ENCODE results near the gene GPR4.
A peak's percentile ranks its signal among the peaks of the same experiment; 100 is the strongest.

GPR4 gene

DNA sequence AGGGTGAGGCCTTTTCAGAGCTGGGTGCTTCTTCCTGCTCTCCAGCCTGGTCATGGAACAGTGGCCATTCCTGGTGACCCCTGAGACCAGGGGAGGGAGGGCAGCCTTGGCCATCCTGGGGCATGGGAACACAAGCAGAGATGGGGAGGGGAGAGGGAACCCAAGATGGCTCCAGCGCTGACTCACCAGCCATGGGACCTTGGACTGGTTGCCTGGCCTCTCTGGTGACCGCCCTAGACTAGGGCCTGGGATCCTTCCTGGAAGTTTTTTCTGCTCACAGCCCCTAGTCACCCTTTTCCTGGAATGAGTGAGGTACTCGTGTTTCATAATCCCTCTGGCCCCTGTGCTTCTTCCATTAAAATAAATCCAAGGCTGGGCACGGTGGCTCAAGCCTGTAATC lies 14.1 kb downstream of the GPR4 start:
- DNase-seq: no peak

DNA sequence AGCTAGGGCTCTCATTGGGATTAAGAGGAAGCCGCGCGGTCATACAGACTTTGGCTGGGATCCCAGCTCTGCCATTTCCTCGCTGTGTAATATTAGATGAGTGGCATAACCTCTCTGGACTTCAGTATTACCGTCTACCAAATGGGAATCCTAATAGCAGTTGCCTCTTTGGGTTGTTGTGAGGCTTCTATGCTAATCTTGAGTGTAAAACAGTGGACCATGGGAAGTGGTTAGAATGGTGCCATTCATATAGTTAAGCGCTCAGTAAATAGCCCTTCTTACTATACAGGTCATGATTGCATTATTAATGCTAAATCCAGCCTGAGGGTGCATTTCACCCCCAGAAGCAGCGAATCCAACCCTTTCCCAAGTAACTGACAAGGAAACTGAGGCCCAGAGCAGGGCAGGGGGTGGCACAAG lies 16.8 kb downstream of the GPR4 start:
- no peak for DNase-seq

DNA sequence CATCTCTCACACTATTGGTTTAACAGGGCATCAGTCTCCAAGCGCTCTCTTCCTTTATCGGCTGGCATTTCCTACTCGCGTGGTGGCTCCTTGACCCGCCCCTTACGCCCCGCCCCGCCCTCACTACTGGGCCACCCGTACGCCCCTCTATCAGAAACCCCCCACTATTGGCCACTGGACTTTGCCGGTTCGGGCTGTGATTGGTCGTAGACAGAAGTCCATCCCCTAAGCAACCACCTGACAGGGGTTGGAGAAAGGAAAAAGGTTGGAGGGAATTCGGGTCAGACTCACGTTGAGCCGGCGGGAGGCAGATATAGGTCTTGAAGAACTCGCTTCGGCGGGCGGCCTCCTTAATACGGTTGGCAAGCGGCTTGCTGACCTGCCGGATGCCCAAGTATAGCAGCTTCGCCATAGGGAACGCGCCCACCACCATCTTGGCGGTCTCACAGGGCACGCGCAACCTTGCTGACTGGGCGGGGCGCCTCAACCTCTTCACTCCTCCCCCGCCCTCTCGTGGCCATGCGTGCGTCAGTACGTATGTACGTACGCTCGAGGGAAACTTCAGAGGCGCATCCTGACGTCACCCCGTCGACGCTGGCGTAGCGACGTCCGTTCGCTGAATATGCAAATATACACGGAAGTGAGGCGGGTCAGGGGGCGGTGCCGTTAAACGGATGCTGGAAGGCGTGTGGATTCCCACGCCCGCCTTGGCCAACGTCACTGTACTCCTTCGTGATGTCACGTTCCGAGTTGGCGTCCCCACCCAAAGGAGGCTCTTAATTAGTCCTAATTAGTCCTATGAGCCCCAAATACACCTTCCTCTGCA lies 17.5 kb downstream of the GPR4 start, which contains the start of gene OPA3:
Gene OPA3 (minus strand): TSS at position 471 of the 826 bp plus-strand sequence. CDS start 38 bp downstream, at position 433.
- DNase-seq: peak; percentile 99

DNA sequence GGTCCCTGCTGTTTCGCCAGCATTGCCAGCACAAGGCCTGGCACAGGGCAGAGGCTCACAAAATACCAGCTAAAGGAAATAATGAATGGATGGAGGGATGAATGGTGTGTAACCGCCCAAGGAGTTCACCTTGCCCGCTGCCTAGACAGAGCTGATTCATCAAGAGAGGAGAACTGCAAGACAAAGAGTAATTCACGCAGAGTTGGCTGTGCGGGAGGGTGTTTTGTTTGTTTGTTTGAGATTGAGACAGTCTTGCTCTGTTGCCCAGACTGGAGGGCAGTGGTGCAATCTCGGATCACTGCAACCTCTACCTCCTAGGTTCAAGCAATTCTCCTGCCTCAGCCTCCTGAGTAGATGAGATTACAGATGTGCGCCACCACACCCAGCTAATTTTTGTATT lies 20.4 kb downstream of the GPR4 start:
- no peak for DNase-seq

DNA sequence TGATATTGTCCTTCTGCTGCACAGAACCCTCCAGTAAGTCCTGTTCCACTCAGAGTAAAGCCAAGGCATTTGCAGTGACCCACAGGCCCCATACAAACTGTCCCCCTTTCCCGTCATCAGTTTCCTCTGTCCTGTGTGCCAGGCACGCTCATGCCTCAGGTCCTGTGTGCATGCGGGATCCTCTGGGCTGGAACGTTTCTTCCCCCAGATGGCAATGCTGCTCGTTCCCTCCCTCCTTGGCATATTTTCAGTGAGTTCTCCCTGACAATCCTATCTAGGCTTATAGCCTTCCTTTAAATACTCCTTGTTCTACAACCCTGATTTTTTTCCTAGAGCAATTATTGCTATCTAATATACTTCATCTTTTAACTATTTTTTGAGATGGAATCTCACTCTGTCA lies 23.2 kb downstream of the GPR4 start:
- DNase-seq: no peak

DNA sequence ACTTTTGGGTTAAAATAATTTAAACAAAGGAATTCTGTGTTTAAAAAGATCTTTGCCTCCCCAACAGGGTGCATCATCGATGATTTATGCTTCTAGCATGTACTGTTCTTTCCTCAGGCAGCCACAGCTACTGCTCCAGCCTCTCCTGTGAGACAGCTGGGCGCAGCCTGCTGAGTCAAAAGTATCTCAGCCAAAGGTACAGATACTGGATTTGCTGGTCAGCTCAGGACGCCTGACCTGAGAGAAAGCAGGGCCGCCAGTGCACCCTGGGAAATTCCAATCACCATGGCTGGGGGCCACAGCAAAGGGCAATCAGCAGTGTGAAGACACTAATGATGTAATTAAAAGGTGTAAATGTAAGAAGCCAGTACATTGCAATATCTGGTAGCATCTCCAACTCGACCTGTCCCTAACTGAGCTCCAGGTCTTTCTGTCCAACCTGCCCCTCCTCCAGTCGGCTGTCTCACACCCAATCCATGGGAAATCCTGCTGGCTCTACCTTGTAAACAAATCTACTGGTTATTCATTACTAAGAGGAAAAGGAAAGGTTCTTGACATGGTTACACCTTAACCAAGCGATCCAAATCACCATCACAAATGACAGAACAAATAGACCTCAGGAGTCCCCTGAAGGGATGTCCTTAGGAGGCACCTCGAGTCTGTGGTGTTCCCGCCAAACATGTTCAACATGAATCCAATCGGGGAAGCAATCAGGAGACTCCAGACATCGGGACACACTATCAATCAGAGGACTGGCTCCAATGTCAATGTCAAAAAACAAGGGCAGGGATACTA lies 24.7 kb downstream of the GPR4 start:
- DNase-seq: no peak

DNA sequence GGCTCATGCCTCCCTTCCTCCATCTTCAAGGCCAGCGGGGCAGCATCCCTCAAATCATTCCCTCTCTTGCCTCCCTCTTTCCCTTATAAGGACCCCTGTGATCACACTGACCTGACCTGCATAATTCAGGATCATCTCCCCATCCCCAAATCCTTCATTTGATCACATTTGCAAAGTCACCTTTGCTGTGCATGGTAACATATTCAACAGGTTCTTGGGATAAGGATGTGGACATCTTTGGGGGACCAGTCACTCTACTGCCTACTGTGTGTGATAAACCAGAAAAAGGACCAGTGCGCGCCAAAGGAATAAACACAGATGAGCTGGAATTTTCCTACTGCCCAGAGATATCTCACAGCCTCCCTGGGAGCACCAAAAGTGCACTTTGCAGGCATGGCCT lies 25.3 kb downstream of the GPR4 start:
- DNase-seq: no peak

DNA sequence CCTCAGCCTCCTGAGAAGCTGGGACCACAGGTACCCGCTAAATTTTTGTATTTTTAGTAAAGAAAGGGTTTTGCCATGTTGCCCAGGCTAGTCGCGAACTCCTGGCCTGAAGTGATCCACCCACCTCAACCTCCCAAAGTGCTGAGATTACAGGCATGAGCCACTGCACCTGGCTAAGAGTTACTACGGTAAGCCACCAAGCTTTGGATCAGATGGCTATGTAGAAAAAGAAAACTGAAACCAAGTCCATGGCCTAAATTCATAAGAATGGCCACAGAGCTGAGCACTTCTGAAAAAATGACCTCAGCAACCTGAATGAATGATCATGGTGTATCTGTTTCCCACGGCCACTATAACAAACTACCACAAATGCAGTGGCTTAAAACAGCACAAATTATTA lies 26.8 kb downstream of the GPR4 start:
- DNase-seq: no peak

DNA sequence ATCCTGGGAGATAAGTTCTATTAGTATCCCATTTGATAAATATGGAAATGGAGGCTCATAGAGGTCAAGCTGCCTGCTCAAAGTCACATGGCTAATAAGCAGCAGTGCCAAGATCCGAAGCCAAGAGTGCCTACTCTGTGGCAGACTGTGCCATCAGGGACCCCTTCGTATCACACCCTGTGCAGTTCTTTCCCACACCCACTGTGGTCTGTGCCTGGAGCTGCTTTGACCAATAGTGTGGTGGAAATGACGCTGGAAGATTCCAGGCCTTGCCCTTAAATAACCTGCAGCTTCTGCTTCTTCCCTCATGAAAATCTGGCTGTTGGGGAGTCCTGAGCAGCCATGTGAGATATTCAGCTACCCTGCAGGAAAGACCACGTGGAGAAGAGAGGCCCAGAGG lies 27.5 kb downstream of the GPR4 start:
- no peak for DNase-seq

DNA sequence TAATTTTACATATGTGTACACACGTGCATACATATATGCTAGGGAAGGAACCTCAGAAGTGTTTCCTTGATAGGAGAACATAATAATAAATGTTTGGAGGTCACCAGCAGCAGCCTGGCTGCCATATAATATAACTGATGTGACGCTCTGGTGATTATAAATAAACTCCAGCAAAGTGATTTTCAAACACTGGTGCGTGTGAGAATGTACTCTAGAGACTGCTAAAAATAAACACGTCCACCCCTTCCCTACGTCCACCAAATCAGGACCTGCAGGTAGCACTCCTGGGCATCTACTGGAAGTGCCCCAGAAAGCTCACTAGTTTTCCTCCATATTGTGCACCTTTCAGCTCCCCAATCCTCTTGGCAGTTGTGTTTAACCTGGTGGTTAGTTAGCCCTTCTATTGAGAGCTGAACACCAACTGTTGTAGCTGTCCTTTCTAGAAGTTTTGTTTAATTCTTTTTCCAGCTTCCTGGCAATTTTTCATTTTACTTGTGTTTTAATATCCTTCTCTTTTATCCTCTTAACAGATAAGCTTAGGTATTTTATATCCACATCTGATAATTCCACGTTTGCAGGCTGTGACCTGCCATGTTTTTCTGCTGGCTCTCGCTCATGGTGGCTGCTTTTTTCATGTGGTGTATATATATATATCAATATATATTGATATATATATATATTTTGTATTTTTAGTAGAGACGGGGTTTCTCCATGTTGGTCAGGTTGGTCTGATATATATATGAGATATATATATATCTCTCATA lies 30.4 kb downstream of the GPR4 start:
- no peak for DNase-seq

DNA sequence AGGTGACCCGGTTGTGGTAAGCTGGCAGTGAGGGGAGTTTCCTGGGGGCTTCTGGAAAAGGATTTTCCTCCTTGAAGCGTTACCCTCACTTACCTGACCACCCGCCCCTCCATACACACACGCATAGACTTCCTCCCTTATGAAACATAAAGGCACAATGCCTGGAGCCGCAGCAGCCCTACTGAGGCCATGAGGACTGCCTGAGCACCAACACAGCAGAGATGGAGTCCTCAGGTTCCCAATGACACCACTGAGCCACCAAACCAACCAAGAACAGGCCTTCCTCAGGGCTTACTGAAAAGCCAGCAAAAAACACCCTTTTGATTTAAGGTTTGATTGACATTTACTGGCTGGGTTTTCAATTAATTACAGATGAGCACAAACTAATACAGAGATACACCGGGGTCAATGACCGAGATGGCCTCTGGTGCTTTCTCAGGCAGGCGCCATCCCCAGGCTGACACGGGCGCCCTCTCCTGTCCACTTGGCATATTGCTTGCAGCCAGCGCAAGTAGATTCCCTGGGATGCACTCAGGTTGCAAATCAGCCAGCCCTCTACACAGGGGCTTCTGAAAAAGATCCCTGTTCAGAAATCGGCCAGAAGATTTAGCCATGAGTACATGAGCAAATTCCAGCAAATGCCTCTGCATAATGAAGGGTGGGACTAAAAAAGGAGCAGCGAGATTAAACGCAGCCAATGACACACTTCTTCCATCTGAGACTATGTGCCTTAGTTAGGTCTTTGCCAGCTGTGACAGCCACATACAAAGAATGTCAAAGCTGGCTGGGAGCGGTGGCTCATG lies 32.2 kb downstream of the GPR4 start:
- DNase-seq: peak; percentile 35

DNA sequence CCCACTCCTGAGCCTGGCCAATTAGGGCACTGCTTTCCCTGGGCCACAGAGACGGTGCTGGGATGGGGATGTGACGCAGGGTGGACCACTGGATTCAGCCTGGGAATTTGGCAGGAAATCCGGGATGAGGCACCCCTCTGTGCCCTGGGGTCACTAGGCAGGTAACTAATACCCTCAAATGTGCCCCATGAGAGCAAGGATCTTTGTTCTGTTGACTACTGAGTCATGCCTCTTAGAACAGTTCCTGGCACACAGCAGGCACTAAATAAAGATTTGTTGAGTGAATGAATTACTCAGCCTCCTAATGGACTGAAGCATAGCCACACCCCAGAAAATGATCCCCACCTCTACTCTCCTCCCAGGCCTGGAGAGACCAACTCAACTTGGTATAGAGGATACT lies 33.3 kb downstream of the GPR4 start:
- no peak for DNase-seq

DNA sequence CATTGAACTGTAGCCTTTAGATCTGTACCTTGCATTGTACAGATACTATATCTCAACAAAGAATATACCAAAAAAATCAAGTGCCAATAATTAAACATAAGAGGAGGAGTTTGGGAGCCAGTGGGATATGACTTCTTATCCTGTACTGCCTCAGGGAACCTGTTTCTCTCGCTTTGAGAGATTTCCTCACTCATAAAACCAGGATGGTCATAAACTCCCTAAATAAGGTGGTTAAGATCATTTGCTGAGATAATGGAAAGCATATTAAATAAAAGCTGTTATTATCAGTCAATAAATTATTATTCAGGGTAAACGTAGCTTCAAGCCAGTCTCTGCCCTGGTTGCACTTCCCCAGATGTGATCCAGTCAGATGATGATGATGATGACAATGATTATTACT lies 34.4 kb downstream of the GPR4 start:
- no peak for DNase-seq

DNA sequence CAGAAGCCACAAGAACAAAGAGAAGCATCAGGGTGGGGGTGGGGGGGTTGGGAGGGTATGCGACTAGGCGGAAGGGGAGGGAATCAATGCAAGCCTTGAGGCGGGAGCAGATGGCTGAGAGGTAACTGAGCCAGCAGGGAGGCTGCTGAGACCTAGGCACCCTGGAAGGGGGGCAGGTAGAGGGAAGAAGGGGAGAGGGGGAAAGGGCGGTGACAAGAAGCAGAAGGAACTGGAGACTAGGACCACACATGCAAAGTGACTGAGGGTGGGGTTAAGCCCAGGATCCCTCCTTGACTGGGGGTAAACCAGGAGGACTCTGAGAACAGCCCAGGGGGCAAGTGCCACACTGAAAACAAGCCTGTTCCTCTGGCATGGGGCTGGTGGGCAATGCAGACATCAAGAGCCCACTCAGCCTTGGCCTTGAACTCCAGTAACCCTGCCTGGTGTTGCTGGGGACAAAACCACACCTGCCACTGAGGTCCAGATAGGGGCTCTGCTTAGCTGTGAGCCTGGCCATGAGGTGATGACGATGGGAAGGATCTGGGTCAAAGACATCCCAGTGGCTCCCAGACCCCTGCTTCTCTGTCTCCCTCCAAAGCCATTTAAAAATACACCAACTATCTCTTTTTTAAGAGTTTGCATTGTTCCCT lies 37.8 kb downstream of the GPR4 start:
- no peak for DNase-seq

DNA sequence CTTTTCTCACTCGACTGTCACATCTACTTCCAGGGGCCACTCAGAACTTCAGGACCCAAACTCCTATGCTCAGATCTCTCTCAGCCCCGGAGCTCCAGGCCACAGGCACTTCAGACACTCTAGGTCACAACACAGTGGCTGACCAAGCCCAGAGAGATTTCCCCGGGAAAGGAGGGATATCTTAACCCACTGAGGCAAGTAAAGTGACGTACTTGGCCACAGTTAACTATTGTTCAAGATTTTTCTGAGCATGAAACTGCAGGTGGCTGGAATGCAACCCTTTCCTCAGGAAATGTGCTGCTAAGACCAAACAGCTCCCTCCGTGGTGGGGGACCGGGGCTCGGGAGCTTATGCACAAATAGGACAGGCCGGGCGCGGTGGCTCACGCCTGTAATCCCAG lies 41.3 kb downstream of the GPR4 start:
- DNase-seq: no peak

DNA sequence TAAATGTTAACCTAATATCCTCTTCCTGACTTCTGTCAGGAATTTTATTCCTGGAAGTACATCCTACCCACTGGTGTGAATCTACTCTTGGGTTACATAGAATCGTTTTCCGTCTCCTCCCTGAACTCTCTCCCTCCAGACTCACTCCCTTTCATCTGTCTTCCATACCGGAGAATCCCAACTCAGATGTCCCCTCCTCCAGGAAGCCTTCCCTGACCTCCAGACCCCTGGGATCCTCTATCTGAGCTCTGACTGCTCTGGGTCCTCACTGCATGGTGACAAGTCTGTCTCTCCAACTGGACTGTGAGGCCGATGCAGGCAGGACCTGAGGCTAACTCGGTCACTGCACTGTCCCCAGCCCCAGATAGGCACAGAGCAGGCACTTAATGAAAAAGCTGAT lies 42.0 kb downstream of the GPR4 start:
- no peak for DNase-seq

DNA sequence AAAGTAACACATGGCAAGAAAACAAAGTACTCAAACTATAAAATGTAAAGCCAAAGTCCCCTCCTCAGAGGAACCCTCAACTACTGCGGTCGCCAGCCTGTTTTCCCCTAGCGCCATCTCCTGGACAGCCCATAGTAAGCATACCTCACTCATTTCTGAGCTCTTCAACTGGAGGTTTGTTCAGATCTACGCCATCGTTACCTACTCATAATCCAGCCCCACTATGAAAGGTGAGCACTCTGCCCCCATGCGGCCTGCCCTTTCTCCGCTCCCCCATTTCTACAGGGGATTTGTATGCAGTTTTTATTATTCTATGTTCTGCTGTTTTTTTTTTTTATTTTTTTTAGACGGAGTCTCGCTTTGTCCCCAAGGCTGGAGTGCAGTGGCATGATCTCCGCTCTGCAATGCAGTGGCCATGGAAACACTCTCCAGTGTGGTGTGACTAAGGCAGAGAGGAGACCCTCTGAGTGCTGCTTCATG lies 43.6 kb downstream of the GPR4 start:
- peak; percentile 51 for DNase-seq

DNA sequence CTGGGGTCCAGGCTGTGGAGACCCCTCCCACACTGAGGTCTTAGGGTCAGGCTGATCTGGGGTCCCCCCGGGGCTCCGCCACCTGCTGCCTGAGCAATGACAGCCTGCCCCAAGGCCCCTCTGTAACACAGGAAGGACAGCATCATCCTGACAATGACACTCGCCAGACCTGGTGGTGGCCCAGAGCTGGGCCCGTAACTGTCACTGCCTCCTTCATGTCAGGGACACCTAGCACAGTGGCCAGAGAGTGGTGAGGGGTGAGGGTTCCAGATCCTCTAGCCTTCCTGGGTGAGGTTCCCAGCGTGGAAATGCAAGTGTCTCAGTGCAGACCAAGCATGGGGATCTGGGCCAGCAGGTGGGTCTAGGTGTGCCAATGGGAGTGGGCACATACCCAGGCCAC lies 45.2 kb downstream of the GPR4 start:
- no peak for DNase-seq

DNA sequence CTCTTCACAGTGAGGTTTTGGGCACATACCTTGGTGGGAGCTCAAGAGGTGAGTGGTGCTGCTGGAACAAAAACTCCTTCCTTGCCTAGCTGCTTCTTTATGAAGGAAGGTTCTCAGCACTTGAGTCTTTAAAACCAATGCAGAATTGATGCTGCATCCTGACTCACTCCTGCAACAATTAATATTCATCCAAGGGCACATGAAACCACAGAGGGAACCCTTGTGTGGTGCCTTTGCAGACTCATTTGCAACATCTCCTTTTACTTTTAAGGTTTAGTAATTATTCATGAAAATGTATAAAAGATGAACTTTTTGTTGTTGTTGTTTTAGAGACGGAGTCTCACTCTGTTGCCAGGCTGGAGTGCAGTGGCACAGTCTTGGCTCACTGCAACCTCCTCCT lies 47.5 kb downstream of the GPR4 start:
- DNase-seq: no peak

DNA sequence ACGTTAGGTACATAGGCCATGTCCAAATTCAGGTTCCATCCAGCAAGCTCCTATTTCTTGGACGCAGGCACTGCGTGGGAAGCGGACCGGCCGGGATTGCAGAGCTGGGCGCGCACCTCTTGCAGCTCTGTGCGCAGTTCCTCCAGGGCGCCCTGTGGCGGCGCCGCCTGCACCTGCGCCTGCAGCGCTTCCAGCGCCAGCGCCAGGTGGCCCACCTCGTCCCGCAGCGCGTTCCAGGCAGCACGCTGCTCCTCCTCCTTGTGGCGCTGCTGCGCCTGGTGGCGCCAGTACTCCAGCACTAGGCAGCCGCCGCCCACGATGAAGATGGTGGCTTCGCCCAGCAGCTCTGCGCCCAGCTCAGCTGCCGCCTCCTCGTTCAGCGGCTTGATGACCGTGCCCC lies 48.5 kb downstream of the GPR4 start:
- no peak for DNase-seq

DNA sequence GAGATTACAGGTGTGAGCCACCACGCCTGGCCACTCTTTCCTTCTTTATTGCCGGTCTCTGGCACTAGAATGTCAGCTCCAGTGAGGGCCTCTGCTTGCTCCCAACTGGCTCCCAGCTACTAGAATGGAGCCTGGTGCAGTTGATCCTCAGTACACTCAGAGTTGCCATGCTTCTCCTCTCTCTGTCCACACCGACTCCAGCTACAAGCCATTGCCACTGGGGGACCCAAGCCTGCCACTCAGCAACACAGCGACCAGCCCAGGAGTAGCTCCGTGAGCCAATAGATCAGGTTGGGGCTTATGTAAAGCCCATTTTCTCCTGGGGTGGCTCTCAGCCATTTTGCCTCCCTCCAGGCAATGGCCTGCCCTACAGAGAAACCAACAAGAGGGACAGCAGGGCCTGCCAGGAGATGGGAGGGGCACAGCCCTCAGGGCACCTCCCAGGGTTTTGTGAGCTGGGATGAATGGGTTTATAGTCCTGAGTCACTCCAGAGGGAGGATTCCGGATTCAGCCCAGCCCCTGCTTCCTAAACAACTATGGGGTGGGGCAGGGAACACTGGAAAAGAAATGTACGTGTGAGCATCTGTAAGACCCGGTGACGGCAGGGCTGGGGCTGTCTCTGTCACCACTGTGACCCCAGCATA lies 53.9 kb downstream of the GPR4 start:
- no peak for DNase-seq
